ENCODE results near the gene GAN.

DNA sequence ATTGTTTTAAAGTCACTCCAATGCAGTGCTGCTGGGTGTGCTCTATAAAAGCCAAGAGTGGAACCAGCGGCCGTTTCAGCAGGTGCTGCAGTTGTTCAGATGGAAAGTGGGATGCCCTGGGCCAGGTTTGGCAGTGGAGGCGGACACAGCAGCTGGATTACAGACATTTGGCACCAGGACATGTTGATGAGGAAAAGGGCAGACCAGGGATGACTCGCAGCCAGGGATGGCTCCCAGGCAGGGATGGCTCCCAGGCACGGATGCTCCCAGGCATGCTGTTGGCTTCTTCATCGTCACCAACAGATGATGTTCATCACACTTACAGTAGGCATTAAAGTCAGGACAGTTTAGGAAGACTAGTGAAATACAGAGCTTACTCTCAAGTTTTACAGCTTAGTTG, 10.0 kb downstream of the GAN start:
- TF ChIP-seq, protein P1, sequence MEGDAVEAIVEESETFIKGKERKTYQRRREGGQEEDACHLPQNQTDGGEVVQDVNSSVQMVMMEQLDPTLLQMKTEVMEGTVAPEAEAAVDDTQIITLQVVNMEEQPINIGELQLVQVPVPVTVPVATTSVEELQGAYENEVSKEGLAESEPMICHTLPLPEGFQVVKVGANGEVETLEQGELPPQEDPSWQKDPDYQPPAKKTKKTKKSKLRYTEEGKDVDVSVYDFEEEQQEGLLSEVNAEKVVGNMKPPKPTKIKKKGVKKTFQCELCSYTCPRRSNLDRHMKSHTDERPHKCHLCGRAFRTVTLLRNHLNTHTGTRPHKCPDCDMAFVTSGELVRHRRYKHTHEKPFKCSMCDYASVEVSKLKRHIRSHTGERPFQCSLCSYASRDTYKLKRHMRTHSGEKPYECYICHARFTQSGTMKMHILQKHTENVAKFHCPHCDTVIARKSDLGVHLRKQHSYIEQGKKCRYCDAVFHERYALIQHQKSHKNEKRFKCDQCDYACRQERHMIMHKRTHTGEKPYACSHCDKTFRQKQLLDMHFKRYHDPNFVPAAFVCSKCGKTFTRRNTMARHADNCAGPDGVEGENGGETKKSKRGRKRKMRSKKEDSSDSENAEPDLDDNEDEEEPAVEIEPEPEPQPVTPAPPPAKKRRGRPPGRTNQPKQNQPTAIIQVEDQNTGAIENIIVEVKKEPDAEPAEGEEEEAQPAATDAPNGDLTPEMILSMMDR (conservative IDR thresholded peaks at IDR 0.05; ENCODE audit: low read depth, low read length): no peak
- no peak for TF ChIP-seq EZH2phosphoT487 (IDR thresholded peaks at IDR 0.05; ENCODE audit: borderline replicate concordance, low read length)
- TF ChIP-seq EZH2 (IDR thresholded peaks at IDR 0.05; ENCODE audit: low read length, unreplicated experiment): no peak
